WTC11 (cell line): ENCODE data around the gene CDC5L. TPM values are rescaled to one million over a fixed set of nuclear protein-coding genes. Genes with fewer than 3 reads are reported as not detected.

Experiments used
- ATAC-seq: fragments of 200-7000 bp; cut with Tn5 transposase; 2 replicates; pipeline ENCODE4 v1.10.0; 2021; ENCODE audit warnings: mild to moderate bottlenecking, moderate library complexity
- CTCF ChIA-PET: fragments of 300-600 bp; sonication (Branson Sonifier 250); formaldehyde crosslinking; loops from one replicate; lab custom pipeline; 2021; ENCODE audit warnings: antibody characterized with exemption; lab: Charles Lee
- POLR2A ChIA-PET: fragments of 350-600 bp; sonication (Branson Sonifier 250); formaldehyde crosslinking; loops from one replicate; lab custom pipeline; 2021; ENCODE audit warnings: antibody characterized with exemption; lab: Charles Lee
- DNase-seq: peaks from one replicate; pipeline ENCODE4 v3.0.0; 2021; ENCODE audit warnings: low spot score
- H3K27ac Mint-ChIP-seq: 2 replicates; pipeline ENCODE4 v1.8.0; 2021; ENCODE audit warnings: mixed read lengths
- H3K27me3 Mint-ChIP-seq: 2 replicates; pipeline ENCODE4 v1.8.0; 2021; ENCODE audit warnings: low read depth, mild to moderate bottlenecking, moderate library complexity, mixed read lengths
- H3K36me3 Mint-ChIP-seq: 2 replicates; pipeline ENCODE4 v1.8.0; 2021; ENCODE audit warnings: mixed read lengths
- H3K4me1 Mint-ChIP-seq: 2 replicates; pipeline ENCODE4 v1.8.0; 2022; ENCODE audit warnings: mixed read lengths
- H3K4me3 Mint-ChIP-seq: 2 replicates; pipeline ENCODE4 v1.8.0; 2021; ENCODE audit warnings: mild to moderate bottlenecking, moderate library complexity, mixed read lengths
- H3K9me3 Mint-ChIP-seq: 2 replicates; pipeline ENCODE4 v1.8.0; 2021; ENCODE audit warnings: mixed read lengths
- ATF1 ChIP-seq: sonication (generic); formaldehyde crosslinking; IDR thresholded peaks from 2 replicates; pipeline ENCODE4 v1.8.1; 2023; ENCODE audit warnings: mild to moderate bottlenecking, moderate library complexity, missing genetic modification reagents
- ESRRA ChIP-seq: sonication (generic); formaldehyde crosslinking; IDR thresholded peaks from 2 replicates; pipeline ENCODE4 v1.8.1; 2022; ENCODE audit warnings: mild to moderate bottlenecking, missing genetic modification reagents, borderline replicate concordance
- FOXJ3 ChIP-seq: sonication (generic); formaldehyde crosslinking; IDR thresholded peaks from 2 replicates; pipeline ENCODE4 v1.9.0; 2021; ENCODE audit warnings: missing genetic modification reagents, mild to moderate bottlenecking, borderline replicate concordance
- FOXK1 ChIP-seq: sonication (generic); formaldehyde crosslinking; IDR thresholded peaks from 2 replicates; pipeline ENCODE4 v1.8.0; 2022; ENCODE audit warnings: mild to moderate bottlenecking, moderate library complexity, missing genetic modification reagents
- GTF2I ChIP-seq: fragments of 250-450 bp; sonication (Bioruptor Pico); conservative IDR thresholded peaks from 2 replicates; pipeline ENCODE4 v1.4.0; 2021; ENCODE audit warnings: mild to moderate bottlenecking
- PRRX2 ChIP-seq: fragments of 250-450 bp; sonication (Bioruptor Pico); IDR thresholded peaks from 2 replicates; pipeline ENCODE4 v1.8.0; 2021; ENCODE audit warnings: mild to moderate bottlenecking
- RELA ChIP-seq: sonication (generic); formaldehyde crosslinking; IDR thresholded peaks from 2 replicates; pipeline ENCODE4 v1.8.1; 2022; ENCODE audit warnings: missing genetic modification reagents, mild to moderate bottlenecking, borderline replicate concordance
- SMAD4 ChIP-seq: sonication (generic); formaldehyde crosslinking; IDR thresholded peaks from 2 replicates; pipeline ENCODE4 v1.8.0; 2022; ENCODE audit warnings: mild to moderate bottlenecking, missing genetic modification reagents
- SP1 ChIP-seq: sonication (generic); formaldehyde crosslinking; conservative IDR thresholded peaks from 2 replicates; pipeline ENCODE4 v1.8.1; 2022; ENCODE audit warnings: missing genetic modification reagents
- ZBTB21 ChIP-seq: sonication (generic); formaldehyde crosslinking; IDR thresholded peaks from 2 replicates; pipeline ENCODE4 v1.8.1; 2023; ENCODE audit warnings: mild to moderate bottlenecking, missing genetic modification reagents, borderline replicate concordance
- ZNF121 ChIP-seq: sonication (generic); formaldehyde crosslinking; IDR thresholded peaks from 2 replicates; pipeline ENCODE4 v1.8.0; 2023; ENCODE audit warnings: missing genetic modification reagents
- ZNF219 ChIP-seq: sonication (generic); formaldehyde crosslinking; IDR thresholded peaks from 2 replicates; pipeline ENCODE4 v1.8.0; 2023; ENCODE audit warnings: missing genetic modification reagents, mild to moderate bottlenecking, borderline replicate concordance
- ZNF232 ChIP-seq: sonication (generic); formaldehyde crosslinking; IDR thresholded peaks from 2 replicates; pipeline ENCODE4 v1.8.0; 2022; ENCODE audit warnings: mild to moderate bottlenecking, missing genetic modification reagents
- total RNA-seq: library from RNA; stranded (reverse); gene quantifications from 3 replicates; pipeline ENCODE4 v1.2.3, GENCODE V29; 2021
- TF ChIP-seq, protein P1 (sequence below): sonication (generic); formaldehyde crosslinking; IDR thresholded peaks from 2 replicates; pipeline ENCODE4 v1.8.0; 2022; ENCODE audit warnings: mild to moderate bottlenecking, missing genetic modification reagents
- TF ChIP-seq, protein P2 (sequence below): sonication (generic); formaldehyde crosslinking; IDR thresholded peaks from 2 replicates; pipeline ENCODE4 v1.8.1; 2023; ENCODE audit warnings: mild to moderate bottlenecking, missing genetic modification reagents, borderline replicate concordance
- TF ChIP-seq, protein P3 (sequence below): sonication (generic); formaldehyde crosslinking; conservative IDR thresholded peaks from 2 replicates; pipeline ENCODE4 v1.8.1; 2022; ENCODE audit warnings: mild to moderate bottlenecking, missing genetic modification reagents
- TF ChIP-seq, protein P4 (sequence below): fragments of 250-450 bp; sonication (Bioruptor Pico); IDR thresholded peaks from 2 replicates; pipeline ENCODE4 v1.9.0; 2021; ENCODE audit warnings: mild to moderate bottlenecking
- TF ChIP-seq, protein P5 (sequence below): fragments of 250-450 bp; sonication (Bioruptor Pico); IDR thresholded peaks from 2 replicates; pipeline ENCODE4 v1.9.0; 2021; ENCODE audit warnings: mild to moderate bottlenecking
- TF ChIP-seq, protein P6 (sequence below): sonication (generic); formaldehyde crosslinking; IDR thresholded peaks from 2 replicates; pipeline ENCODE4 v1.8.1; 2023; ENCODE audit warnings: mild to moderate bottlenecking, moderate library complexity, missing genetic modification reagents
- TF ChIP-seq, protein P7 (sequence below): sonication (generic); formaldehyde crosslinking; conservative IDR thresholded peaks from 2 replicates; pipeline ENCODE4 v1.8.1; 2023; ENCODE audit warnings: mild to moderate bottlenecking, low read depth, missing genetic modification reagents, moderate library complexity
- TF ChIP-seq, protein P8 (sequence below): fragments of 250-450 bp; sonication (Bioruptor Pico); IDR thresholded peaks from 2 replicates; pipeline ENCODE4 v1.8.0; 2021; ENCODE audit warnings: mild to moderate bottlenecking

CDC5L gene
- total RNA-seq, 1 experiment from 2014 or later: 23.5 TPM

DNA sequence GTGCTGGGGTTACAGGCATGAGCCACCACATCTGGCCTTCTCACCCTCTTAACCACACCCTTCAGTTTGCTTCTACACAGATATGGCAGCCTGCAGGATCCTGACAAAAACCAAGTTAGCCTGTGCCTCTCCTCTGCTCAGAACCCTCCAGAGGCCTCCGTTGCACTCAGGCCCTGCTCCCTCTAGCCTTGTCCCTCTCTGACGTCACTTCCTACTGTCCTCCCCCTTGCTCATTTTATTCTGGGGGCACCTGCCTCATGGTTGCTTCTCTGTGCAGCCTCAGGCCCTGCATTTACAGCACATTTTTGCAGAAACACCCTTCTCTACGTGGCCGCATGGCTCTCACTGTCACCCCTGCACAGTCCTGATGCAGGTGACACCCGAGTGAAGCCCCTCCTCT lies 105.6 kb downstream of the CDC5L start:
- POLR2A ChIA-PET: interaction anchor here (0.7 kb wide), 1 partner anchor 46 kb away, joined by 3 read pairs; no protein-coding TSS in a partner anchor

DNA sequence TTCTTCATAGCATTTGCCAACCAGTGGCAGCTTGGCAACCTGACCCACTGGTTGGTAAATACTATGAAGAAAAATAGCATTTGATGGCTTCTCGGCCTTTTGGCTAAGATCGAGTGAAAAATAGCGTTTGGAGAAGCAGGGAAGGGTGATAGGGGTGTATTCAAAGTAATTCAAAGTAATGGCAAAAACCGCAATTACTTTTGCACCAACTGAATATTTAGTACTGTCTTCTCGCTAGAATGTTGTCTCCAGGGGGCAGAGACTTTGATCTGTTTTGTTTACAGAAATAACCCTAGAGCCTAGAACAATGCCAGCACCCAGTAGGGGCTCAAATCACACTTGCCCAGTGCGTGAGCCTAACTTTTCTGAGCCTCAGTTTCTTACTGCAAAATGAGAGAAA lies 106.1 kb downstream of the CDC5L start:
- H3K36me3 Mint-ChIP-seq: no peaks in the 10 kb centered on the region
- peaks cover 16% of the 10 kb centered on the region; the same call in 1 of the 2 replicates for H3K4me1 Mint-ChIP-seq
- DNase-seq (no peak), ATAC-seq (no peak)
- TF ChIP-seq FOXJ3 (CRISPR knock-in tag) (no peak), ZBTB21 (no peak)
- TF ChIP-seq, protein P1, sequence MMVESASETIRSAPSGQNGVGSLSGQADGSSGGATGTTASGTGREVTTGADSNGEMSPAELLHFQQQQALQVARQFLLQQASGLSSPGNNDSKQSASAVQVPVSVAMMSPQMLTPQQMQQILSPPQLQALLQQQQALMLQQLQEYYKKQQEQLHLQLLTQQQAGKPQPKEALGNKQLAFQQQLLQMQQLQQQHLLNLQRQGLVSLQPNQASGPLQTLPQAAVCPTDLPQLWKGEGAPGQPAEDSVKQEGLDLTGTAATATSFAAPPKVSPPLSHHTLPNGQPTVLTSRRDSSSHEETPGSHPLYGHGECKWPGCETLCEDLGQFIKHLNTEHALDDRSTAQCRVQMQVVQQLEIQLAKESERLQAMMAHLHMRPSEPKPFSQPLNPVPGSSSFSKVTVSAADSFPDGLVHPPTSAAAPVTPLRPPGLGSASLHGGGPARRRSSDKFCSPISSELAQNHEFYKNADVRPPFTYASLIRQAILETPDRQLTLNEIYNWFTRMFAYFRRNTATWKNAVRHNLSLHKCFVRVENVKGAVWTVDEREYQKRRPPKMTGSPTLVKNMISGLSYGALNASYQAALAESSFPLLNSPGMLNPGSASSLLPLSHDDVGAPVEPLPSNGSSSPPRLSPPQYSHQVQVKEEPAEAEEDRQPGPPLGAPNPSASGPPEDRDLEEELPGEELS: no peak
- TF ChIP-seq, protein P2, sequence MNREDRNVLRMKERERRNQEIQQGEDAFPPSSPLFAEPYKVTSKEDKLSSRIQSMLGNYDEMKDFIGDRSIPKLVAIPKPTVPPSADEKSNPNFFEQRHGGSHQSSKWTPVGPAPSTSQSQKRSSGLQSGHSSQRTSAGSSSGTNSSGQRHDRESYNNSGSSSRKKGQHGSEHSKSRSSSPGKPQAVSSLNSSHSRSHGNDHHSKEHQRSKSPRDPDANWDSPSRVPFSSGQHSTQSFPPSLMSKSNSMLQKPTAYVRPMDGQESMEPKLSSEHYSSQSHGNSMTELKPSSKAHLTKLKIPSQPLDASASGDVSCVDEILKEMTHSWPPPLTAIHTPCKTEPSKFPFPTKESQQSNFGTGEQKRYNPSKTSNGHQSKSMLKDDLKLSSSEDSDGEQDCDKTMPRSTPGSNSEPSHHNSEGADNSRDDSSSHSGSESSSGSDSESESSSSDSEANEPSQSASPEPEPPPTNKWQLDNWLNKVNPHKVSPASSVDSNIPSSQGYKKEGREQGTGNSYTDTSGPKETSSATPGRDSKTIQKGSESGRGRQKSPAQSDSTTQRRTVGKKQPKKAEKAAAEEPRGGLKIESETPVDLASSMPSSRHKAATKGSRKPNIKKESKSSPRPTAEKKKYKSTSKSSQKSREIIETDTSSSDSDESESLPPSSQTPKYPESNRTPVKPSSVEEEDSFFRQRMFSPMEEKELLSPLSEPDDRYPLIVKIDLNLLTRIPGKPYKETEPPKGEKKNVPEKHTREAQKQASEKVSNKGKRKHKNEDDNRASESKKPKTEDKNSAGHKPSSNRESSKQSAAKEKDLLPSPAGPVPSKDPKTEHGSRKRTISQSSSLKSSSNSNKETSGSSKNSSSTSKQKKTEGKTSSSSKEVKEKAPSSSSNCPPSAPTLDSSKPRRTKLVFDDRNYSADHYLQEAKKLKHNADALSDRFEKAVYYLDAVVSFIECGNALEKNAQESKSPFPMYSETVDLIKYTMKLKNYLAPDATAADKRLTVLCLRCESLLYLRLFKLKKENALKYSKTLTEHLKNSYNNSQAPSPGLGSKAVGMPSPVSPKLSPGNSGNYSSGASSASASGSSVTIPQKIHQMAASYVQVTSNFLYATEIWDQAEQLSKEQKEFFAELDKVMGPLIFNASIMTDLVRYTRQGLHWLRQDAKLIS (CRISPR knock-in tag): no peak
- H3K9me3 Mint-ChIP-seq: 0 out of 2 replicates have a peak, but pooled peaks cover 4% of the 10 kb centered on the region
- no peak overlapping the region for H3K4me3 Mint-ChIP-seq
- ChIA-PET POLR2A (no interaction called here), CTCF (interaction anchor here (1.8 to 2.2 kb wide), 3 partner anchors 8 to 24 kb away, joined by 9 to 17 read pairs (median 12); no protein-coding TSS in a partner anchor)
- no peak overlapping the region; the same call in 1 of the 2 replicates for H3K27ac Mint-ChIP-seq
- no peaks in the 10 kb centered on the region for H3K27me3 Mint-ChIP-seq

More for the DNA sequence above, 105.6 kb downstream of the CDC5L start:
- CTCF ChIA-PET: no interaction called here
- TF ChIP-seq, protein P3, sequence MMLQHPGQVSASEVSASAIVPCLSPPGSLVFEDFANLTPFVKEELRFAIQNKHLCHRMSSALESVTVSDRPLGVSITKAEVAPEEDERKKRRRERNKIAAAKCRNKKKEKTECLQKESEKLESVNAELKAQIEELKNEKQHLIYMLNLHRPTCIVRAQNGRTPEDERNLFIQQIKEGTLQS: no peak
- no peak for TF ChIP-seq PRRX2 (CRISPR knock-in tag)
- no peak for TF ChIP-seq ZNF219
- TF ChIP-seq FOXJ3 (CRISPR knock-in tag): no peak
- TF ChIP-seq, protein P4, sequence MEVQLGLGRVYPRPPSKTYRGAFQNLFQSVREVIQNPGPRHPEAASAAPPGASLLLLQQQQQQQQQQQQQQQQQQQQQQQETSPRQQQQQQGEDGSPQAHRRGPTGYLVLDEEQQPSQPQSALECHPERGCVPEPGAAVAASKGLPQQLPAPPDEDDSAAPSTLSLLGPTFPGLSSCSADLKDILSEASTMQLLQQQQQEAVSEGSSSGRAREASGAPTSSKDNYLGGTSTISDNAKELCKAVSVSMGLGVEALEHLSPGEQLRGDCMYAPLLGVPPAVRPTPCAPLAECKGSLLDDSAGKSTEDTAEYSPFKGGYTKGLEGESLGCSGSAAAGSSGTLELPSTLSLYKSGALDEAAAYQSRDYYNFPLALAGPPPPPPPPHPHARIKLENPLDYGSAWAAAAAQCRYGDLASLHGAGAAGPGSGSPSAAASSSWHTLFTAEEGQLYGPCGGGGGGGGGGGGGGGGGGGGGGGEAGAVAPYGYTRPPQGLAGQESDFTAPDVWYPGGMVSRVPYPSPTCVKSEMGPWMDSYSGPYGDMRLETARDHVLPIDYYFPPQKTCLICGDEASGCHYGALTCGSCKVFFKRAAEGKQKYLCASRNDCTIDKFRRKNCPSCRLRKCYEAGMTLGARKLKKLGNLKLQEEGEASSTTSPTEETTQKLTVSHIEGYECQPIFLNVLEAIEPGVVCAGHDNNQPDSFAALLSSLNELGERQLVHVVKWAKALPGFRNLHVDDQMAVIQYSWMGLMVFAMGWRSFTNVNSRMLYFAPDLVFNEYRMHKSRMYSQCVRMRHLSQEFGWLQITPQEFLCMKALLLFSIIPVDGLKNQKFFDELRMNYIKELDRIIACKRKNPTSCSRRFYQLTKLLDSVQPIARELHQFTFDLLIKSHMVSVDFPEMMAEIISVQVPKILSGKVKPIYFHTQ (CRISPR knock-in tag): no peak
- TF ChIP-seq SP1: no peak
- TF ChIP-seq ZNF121 (CRISPR knock-in tag): no peak
- no peak for TF ChIP-seq RELA (CRISPR knock-in tag)
- TF ChIP-seq, protein P5, sequence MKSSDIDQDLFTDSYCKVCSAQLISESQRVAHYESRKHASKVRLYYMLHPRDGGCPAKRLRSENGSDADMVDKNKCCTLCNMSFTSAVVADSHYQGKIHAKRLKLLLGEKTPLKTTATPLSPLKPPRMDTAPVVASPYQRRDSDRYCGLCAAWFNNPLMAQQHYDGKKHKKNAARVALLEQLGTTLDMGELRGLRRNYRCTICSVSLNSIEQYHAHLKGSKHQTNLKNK (CRISPR knock-in tag): no peak
- TF ChIP-seq FOXK1 (CRISPR knock-in tag): no peak
- TF ChIP-seq, protein P6, sequence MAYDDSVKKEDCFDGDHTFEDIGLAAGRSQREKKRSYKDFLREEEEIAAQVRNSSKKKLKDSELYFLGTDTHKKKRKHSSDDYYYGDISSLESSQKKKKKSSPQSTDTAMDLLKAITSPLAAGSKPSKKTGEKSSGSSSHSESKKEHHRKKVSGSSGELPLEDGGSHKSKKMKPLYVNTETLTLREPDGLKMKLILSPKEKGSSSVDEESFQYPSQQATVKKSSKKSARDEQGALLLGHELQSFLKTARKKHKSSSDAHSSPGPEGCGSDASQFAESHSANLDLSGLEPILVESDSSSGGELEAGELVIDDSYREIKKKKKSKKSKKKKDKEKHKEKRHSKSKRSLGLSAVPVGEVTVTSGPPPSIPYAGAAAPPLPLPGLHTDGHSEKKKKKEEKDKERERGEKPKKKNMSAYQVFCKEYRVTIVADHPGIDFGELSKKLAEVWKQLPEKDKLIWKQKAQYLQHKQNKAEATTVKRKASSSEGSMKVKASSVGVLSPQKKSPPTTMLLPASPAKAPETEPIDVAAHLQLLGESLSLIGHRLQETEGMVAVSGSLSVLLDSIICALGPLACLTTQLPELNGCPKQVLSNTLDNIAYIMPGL (CRISPR knock-in tag): no peak
- no peak for TF ChIP-seq ATF1 (CRISPR knock-in tag)
- TF ChIP-seq, protein P7, sequence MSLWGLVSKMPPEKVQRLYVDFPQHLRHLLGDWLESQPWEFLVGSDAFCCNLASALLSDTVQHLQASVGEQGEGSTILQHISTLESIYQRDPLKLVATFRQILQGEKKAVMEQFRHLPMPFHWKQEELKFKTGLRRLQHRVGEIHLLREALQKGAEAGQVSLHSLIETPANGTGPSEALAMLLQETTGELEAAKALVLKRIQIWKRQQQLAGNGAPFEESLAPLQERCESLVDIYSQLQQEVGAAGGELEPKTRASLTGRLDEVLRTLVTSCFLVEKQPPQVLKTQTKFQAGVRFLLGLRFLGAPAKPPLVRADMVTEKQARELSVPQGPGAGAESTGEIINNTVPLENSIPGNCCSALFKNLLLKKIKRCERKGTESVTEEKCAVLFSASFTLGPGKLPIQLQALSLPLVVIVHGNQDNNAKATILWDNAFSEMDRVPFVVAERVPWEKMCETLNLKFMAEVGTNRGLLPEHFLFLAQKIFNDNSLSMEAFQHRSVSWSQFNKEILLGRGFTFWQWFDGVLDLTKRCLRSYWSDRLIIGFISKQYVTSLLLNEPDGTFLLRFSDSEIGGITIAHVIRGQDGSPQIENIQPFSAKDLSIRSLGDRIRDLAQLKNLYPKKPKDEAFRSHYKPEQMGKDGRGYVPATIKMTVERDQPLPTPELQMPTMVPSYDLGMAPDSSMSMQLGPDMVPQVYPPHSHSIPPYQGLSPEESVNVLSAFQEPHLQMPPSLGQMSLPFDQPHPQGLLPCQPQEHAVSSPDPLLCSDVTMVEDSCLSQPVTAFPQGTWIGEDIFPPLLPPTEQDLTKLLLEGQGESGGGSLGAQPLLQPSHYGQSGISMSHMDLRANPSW: no peak
- TF ChIP-seq ZNF232 (CRISPR knock-in tag): no peak
- TF ChIP-seq SMAD4 (CRISPR knock-in tag): no peak
- no peak for TF ChIP-seq GTF2I
- TF ChIP-seq ESRRA (CRISPR knock-in tag): no peak
- TF ChIP-seq, protein P8, sequence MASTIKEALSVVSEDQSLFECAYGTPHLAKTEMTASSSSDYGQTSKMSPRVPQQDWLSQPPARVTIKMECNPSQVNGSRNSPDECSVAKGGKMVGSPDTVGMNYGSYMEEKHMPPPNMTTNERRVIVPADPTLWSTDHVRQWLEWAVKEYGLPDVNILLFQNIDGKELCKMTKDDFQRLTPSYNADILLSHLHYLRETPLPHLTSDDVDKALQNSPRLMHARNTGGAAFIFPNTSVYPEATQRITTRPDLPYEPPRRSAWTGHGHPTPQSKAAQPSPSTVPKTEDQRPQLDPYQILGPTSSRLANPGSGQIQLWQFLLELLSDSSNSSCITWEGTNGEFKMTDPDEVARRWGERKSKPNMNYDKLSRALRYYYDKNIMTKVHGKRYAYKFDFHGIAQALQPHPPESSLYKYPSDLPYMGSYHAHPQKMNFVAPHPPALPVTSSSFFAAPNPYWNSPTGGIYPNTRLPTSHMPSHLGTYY (CRISPR knock-in tag): no peak
- TF ChIP-seq, all 79 proteins: peak for 0
- H3K9me3 Mint-ChIP-seq: 0 out of 2 replicates have a peak, but pooled peaks cover 4% of the 10 kb centered on the region
- H3K4me3 Mint-ChIP-seq: no peak overlapping the region
- no peak for DNase-seq
- no peak for ATAC-seq
- H3K27ac Mint-ChIP-seq: no peak overlapping the region
- H3K36me3 Mint-ChIP-seq: no peaks in the 10 kb centered on the region
- no peaks in the 10 kb centered on the region for H3K27me3 Mint-ChIP-seq
- peaks cover 13% of the 10 kb centered on the region; the same call in 1 of the 2 replicates for H3K4me1 Mint-ChIP-seq
